NCI-H446 treated with DMSO at 0.1 percent for 48 hours (cell line): ENCODE measurements around the gene RSPH1.

Experiments
- DNase-seq: peaks from one replicate; lab custom pipeline; 2025; lab: John Stamatoyannopoulos, UW

Gene RSPH1

DNA sequence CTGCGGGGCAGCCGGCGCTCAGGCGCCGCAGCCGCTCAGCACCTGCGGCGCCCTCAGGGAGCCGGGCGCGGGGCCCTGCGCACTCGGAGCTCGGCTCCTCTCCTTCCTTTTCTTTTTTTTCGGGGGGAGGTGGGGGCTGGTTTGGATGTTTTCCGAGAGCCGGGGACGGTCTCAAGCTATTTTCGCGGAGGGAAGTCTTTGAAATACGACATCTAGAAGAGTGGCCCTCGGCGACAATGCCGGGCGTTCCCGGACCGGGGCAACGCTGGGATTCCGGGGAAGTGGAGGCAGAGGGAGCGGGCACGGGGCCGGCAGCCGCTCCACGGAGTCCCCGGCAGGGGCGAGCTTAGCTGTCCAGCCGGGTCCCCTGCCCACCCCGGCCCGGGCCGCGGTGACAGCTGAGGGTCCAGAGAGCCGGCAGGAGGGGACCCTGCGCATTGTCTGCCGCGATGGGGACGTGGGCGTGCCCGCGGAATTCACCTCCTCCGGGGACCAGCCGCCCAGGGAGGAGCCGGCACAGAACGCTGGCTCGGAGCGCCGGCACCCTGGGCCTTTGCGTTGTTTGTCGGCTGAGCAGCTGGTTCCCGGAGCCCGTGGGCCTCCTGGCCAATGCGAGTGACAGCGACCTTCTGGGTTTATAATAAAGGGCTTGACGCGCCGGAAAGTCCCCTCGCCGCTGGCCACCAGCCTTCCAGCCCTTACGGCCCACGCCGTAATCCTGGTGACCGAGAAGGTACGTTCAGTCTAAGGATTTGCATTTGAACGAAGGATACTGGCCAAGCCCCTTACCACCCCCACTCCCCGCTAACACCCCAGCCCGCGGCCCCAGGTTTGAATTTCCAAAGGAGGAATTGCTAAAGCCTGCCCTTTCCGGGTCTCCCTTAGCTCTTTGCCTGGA lies 18.2 kb upstream of the RSPH1 start:
- DNase-seq = no peak

DNA sequence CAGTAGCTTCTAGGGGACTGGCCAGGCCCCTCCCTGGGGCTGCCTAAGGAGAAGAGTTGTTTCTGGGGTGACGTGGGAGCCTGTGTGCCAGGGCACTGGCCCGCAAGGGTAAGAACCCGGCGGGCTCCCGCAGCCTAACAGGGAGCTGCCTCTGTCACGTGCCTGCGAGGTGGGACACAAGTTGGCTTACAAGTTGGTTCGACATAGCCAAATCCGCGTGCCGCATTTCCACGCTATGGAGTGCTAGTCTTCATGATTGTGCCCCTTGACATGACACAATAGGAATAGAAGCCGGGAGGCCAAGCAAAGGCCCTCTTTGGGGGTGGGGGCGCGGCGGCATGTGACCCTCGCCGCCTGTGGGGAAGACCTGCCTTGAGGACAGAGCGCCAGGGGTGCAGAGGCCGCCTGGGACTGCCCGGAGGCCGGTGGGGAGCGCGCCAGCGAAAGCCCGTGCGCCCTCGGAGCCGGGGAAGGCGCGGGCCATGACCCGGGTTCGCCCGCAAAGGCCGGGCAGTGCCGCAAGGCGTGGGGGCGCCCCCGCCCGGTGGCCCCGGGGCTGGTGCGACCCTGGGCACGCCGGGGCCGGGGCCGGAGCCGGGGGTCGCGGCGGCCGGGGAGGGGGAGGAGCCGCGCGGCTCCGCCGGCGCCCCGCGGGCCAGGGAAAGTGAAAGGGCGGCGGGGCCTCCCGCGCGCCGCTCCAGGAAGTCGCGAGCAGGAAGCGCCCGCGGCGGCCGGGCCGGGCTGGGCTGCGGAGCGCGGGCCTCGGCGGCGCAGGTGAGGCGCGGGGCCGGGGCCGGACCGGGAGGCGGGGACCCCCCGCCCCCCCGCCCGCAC lies 17.3 kb upstream of the RSPH1 start, which contains the start of gene SLC37A1:
SLC37A1 (plus strand) TSS at position 702 of the 834 bp plus-strand sequence. CDS start 4,603 bp downstream, outside the sequence.
- DNase-seq = no peak

- no peak for DNase-seq
Observed at GRCh38 chr21:42512346-42513034, 16.5 kb upstream of the RSPH1 start.

- DNase-seq = no peak
Observed at GRCh38 chr21:42509244-42509643, 13.2 kb upstream of the RSPH1 start.

- DNase-seq = no peak
Observed at GRCh38 chr21:42508371-42508770, 12.3 kb upstream of the RSPH1 start.

DNA sequence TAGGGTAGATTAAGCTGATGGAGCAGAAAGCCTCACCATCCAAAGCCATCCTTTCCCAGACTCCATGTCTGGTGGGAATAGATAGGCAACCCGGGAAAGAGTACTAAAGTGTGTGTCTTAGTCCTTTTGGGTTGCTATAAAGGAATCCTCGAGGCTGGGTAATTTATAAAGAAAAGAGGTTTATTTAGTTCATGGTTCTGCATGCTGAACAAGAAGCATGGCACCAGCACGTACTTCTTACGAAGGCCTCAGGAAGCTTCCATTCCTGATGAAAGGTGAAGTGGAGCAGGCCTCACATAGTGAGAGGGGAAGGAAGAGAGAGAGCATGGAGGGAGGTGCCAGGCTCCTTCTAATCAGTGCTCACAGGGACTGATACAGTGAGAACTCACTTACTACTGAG lies 11.4 kb upstream of the RSPH1 start:
- no peak for DNase-seq

GRCh38 chr21:42505090-42505726 lies 9.2 kb upstream of the RSPH1 start:
- DNase-seq = no peak

DNA sequence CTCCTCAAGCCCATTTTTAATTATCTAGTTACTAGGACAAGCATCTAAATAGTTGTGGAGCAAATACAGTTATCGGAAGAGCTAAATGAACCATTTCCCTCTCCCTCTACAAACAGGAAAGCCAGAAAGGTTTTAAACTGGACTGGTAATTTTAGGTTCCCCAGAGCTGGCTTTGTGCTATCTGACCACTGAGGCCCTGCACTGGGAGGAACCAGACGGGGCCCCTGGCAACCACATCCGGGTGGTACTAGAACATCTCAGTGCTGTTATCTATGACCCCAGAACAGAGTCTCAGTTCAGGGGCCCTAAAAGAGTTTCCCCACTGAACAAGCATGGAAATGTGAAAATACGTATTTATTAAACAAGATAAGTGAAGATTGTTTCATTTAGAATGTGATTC lies 7.7 kb upstream of the RSPH1 start:
- DNase-seq = no peak

DNA sequence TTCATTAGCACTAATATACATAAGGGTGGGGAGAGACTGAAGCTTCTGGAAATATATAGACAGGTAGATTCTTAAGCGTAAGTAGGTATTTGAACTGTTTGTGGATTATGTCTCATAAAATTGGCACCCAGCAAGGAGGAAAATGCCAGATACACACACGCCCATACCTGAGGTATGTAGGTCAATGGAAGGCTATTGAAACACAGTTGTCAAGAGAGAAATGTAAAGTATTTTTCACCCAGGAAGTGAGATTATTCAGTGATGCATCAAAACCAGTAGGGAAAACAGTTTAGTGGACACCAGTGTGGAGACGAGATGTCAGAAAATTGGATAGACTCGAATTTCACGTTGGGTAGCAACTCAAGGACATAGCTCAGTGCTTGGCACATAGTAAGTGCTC lies 4.7 kb upstream of the RSPH1 start:
- DNase-seq = no peak

DNA sequence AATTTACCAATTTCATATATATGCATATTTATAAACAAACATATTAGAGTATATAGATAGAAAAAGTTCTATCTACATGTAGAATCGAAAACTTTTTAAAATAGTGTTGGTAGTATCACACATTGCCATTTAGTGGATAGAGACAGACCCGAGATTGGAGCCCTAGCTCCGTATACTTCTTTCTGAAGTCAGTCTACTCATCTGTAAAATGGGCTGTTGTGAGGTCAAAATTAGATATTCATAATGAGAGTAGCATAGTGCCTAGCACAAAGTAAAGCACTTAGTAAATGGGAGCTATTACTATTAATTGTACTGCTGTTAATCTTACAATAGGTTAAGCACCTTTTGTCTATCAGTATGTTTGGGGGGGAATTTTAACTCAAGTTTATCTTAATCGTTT lies 4.2 kb upstream of the RSPH1 start:
- no peak for DNase-seq

DNA sequence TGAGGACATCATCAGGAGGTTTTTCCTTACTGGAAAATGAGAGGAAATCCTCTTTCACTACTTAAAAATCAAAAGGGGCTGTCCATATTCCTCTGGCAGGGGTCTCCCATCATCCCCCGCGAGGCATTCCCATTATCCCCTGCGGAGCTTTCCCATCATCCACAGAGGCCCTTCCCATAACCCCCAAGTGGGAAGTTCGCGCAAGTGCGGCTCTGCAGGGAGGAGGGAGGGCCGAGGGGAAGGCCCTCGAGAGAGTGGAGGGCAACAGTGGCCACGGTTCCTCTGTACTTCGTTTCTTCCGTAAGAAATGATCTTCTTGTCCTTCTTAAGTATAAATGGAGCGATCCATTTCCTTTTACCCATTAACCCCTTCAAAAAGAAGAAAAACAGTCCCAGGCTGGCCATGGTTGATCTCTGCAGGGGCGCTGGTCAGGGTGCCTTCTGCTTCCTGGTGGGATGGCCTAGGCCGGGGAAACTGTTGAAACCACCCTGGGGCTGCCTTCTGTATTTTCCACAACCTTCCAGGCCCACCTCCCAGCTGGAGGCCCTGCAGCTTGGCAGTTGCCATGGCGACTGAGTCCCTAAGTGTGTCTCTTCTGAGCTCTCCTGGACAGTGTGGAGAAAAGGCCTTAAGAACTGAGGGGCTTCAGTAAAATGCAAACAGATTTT lies 3.6 kb upstream of the RSPH1 start:
- no peak for DNase-seq

DNA sequence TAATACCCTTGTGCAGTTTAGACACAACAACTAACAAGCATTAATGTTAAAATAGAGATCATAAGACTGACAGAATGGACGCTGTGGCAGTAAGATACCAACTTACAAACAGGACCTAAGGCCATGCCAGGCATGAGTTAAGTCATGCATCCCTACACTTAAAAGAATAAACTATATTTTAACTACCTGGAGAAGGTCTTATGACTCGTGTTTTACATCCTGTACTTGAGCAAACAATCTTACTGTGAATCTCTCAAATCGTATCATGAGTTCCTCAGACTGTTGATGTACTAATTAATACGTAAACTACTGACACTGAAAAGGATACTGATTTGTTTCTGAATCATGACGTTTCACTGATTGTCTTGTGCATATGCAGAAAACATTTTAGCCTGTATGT lies 2.0 kb upstream of the RSPH1 start:
- no peak for DNase-seq

DNA sequence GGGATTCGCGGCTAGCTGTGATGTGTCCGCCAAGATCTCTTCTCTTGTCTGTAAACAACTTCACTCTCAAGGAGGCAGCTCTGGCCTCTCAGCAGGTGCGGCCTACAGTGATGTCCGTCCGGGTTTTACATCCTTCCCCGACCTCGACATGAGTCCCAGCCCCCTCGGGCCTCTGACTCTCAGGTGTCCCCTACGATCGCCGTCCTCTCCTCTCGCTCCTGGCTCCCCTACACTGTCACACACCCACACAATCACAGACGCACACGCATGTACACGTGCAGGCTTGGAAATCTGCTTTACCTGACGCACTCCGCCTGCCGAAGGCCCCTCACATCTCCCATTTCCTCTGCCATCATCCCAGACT lies 797 bp upstream of the RSPH1 start:
- DNase-seq = no peak

DNA sequence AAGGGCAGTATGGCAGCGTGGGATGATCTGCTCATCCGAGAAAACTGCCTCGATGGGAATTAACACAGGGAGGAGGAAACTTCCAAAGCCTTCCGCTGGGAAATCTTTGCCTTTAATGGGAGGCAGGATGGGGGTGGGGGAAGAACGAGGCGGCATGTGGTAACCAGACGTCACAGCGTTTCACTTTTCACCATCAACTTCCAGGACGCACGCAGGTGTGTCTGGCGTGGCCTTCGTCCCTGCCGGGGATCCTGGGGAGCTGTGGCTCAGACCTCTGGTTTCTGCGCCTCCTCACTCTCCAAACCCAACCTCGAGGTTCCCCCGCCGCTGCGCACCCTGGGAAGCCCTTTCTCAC lies 282 bp downstream of the RSPH1 start:
- DNase-seq = no peak

- DNase-seq = no peak
Observed at GRCh38 chr21:42495027-42495426, 997 bp downstream of the RSPH1 start.

DNA sequence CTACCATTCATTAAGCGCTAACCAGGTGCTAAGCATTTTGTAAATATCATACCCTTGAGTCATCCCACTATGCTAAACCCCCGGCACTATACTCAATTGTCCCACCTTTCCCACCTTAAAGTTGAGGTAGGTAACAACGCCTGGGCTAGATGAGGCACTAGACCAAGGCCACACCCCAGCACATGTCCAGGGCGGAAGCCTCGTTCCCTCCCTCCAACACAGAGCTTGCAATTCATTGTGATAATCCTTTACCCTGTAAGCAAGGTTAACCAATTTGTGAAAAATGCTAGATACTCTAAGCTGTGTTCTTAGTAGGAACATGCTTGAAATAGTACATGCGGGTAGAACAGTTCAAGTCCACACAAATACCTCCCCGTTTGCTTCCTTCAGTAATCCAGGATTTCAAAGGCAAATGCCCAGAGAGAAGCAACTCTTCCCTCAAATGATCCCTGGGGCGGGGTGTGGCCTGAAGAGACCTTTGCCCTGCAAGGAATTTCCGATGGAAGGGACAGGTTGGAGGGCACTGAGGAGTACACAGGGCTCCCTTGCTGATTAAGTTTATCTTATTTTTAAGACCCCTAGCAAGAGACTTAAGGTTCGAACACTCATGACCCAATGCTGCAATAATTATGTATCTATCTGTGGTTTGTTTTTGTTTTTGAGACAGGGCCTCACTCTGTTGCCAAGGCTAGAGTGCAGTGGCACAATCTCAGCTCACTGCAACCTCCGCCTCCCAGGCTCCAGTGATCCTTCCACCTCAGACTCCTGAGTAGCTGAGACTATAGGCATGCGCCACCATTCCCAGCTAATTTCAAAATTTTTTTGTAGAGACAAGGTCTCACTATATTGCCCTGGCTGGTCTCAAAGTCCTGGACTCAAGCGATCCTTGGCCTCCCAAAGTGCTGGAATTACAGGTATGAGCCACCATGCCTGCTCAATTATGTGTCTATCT lies 2.6 kb downstream of the RSPH1 start:
- DNase-seq = no peak

GRCh38 chr21:42492201-42492600 lies 3.8 kb downstream of the RSPH1 start:
- no peak for DNase-seq

GRCh38 chr21:42491328-42491727 lies 4.7 kb downstream of the RSPH1 start:
- DNase-seq = no peak

GRCh38 chr21:42490720-42491119 lies 5.3 kb downstream of the RSPH1 start:
- no peak for DNase-seq

GRCh38 chr21:42489991-42490390 lies 6.0 kb downstream of the RSPH1 start:
- no peak for DNase-seq
